GM10266 (cell line): ENCODE data around the gene ATP10A.
"Not testable (repeated sequence)": the region's sequence is repeated elsewhere in the genome, so short reads cannot be mapped to it uniquely, and the experiment has no call there.

Experiments used
- DNase-seq: peaks from one replicate; pipeline ENCODE4 v3.0.0; 2012; ENCODE audit errors: extremely low spot score
- TF ChIP-seq, protein P1 (sequence below): IDR thresholded peaks from 2 replicates; pipeline ENCODE4 v1.5.1; 2012; ENCODE audit warnings: mild to moderate bottlenecking, low read depth; ENCODE audit not compliant: control insufficient read depth, insufficient read depth; ENCODE audit errors: missing control alignments

The ATP10A gene

DNA sequence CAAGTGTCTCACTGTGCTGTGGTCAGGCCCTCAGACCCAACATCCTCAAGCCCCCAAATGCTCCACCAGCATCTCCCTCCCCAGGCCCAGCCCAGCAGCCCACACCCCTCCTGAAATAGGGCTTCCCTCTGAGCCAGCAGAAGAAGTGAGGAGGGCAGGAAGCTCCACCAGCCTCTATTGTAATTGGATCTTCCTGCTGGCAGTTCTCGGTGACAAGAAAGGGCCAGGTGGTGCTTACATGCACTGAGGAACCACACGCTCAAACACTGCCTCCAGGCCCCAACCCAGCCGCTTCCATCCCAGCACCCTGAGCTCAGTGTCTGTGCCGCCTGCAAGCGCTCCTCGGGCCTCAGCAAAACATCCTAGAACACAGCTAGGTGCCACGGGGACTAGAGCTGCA is 96.7 kb downstream of the ATP10A start:
- TF ChIP-seq, protein P1, sequence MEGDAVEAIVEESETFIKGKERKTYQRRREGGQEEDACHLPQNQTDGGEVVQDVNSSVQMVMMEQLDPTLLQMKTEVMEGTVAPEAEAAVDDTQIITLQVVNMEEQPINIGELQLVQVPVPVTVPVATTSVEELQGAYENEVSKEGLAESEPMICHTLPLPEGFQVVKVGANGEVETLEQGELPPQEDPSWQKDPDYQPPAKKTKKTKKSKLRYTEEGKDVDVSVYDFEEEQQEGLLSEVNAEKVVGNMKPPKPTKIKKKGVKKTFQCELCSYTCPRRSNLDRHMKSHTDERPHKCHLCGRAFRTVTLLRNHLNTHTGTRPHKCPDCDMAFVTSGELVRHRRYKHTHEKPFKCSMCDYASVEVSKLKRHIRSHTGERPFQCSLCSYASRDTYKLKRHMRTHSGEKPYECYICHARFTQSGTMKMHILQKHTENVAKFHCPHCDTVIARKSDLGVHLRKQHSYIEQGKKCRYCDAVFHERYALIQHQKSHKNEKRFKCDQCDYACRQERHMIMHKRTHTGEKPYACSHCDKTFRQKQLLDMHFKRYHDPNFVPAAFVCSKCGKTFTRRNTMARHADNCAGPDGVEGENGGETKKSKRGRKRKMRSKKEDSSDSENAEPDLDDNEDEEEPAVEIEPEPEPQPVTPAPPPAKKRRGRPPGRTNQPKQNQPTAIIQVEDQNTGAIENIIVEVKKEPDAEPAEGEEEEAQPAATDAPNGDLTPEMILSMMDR: no peak
- no peak for DNase-seq

DNA sequence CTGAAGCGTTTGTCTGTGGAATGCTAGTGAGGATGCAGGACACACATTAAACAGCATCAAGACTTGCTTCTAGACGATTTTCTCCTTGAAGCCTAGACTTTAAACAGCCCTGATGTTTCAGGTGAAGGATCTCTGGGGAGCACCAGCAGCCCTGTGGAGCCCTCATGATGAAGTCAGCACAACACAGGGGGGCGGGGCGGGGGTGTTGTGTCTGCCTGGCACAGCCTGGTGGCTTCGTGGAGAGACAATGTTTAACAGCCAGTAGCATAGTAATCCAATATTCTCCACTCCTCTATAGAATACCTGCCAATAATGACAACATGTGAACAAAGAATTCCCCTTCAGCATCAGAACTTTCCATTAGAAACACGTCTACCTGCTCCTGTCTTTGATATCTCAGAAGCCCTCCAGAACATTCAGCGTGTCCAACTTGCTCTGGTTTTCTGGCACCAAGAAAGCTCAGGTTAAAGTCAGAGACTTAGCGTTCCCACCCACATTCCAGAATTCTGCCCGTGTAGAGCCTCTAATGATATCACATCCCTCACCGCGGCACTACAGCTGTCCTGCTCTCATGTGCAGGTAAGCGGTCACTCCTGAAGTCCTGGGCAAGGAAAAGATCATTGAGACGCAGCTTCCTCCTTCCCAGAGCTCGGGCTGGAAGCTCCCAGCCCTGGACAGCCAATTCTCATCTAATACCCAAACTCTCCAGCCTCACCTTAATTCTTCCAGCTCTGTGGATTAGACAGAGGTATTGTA is 98.0 kb downstream of the ATP10A start:
- DNase-seq: no peak
- TF ChIP-seq, protein P1: no peak

DNA sequence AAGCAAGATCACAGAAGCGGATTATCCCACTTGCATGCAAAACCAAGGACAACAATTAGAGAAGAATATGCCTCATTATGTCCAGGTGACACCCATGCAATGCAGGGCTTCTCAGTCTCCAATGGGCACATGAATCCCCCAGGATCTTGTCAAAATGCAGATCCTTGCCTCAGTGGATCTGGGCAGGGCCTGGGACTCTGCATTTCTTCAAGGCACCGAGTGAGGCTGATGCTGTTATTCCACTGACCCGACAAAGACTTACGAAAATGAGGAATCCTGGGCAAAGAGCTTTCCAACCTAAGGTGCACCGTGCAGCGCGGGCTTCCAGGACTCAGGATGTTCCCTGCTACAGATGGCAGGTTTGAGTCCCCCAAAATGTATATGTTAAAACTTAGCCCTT is 99.2 kb downstream of the ATP10A start:
- DNase-seq: no peak
- TF ChIP-seq, protein P1: no peak

DNA sequence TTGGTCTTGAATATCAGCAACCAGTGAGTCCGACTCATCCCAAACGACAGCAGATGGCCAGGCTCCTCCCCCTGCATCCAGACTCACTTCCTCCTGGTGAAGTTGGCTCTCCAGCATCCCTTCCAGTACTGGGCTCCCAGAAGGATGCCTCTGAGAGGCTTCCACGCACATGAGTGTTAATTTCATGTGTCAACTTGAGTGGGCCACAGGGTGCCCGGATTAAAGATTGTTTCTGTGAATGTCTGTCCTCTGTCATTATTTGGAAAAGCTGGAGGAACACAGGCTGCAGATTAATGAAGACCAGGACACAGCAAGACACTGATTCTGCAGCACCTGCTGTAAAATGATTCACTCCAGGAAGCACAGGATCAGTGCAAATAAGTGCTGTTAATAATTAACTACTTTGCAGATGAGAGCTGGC is 99.8 kb downstream of the ATP10A start:
- no peak for DNase-seq
- TF ChIP-seq, protein P1: no peak

DNA sequence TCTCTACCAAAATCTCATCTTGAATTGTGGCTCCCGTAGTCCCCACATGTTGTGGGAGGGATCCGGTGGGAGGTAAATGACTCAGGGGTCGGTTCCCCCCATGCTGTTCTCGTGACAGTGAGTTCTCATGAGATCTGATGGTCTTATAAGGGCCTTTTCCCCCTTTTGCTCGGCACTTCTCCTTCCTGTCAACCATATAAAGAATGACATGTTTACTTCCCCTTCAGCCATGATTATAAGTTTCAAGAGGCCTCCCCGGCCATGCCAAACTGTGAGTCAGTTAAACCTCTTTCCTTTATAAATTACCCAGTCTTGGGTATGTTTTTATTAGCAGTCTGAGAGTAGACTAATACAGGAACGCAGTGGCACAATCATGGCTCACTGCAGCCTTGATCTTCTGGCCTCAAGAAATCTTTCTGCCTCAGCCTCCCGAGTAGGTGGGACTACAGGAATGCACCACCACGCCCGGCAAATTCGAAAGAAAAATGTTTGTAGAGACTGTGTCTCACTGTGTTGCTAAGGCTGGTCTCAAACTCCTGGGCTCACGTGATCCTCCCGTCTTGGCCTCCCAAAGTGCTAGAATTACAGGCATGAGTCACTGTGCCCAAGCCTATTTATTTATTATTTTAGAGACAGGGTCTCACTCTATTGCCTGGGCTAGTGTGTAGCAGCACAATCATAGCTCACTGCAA is 101.0 kb downstream of the ATP10A start:
- TF ChIP-seq, protein P1: no peak
- DNase-seq: no peak

DNA sequence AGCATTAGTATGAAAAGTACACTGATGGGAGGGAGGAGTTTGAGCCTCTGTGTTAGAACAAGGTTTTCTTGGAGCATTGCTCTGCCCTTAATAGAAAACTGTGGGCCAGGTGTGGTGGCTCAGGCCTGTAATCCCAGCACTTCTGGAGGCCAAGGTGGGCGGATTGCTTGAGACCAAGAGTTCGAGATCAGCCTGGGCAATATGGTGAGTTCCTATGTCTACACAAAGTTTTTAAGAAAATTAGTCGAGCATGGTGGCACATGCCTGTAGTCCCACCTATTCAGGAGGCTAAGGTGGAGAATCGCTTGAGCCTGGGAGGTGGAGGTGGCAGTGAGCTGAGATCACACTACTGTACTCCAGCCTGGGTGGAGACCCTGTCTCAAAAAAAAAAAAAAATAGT is 103.7 kb downstream of the ATP10A start:
- TF ChIP-seq, protein P1: no peak
- DNase-seq: no peak

DNA sequence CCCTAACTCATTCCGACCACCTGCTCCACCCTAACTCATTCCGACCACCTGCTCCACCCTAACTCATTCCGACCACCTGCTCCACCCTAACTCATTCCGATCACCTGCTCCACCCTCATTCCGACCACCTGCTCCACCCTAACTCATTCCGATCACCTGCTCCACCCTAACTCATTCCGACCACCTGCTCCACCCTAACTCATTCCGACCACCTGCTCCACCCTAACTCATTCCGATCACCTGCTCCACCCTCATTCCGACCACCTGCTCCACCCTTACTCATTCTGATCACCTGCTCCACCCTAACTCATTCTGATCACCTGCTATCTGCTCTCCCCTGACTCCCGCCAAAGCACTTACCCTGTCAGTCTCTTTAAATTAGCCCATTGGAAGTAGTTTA is 104.5 kb downstream of the ATP10A start:
- DNase-seq: not testable (repeated sequence)
